GM18519 (cell line): ENCODE results near the gene DNPH1.

Experiments
- ATAC-seq: cut with Tn5 transposase; IDR thresholded peaks from one replicate; pipeline ENCODE4 v1.9.1; 2021; ENCODE audit warnings: mild to moderate bottlenecking, moderate library complexity; ENCODE audit not compliant: unreplicated experiment, low FRiP score

The DNPH1 gene

DNA sequence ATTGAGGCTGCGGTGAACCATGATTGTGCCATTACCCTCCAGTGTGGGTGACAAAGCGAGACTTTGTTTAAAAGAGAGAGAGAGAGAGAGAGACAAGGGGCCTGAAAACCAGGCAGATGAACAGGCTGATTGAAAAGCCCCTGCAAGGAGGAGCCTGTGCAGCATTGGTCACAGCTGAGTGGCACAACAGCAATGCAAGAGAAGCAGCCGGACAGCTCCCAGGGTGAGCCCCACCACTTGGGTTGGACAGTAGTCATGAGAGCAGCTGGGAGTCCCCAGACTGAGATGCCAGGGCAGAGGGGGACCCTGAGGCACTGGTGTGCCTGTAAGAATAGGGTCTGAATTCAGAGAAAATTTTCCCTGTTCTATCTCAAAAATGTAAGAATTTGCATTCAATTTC lies 10.2 kb downstream of the DNPH1 start:
- no peak for ATAC-seq

DNA sequence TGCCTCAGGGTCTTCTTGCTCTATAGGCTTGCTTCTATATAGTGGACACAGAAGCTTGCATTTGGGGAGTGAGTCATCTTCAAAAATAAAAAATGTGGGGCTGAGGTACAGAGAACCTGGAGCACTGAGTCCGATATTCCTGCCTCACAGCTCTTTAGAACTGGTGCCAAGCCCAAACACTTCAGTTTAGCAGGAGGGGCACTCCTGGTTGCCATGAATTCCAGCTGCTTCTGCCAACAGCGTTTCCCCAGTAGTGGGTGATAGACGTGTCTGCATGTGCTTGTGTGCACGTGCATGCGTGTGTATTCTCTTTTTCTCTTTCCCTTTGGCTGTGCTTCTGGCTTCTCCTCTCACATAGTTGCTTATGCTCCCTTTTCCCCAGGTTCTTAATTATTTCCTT lies 11.9 kb downstream of the DNPH1 start:
- ATAC-seq, result no peak

DNA sequence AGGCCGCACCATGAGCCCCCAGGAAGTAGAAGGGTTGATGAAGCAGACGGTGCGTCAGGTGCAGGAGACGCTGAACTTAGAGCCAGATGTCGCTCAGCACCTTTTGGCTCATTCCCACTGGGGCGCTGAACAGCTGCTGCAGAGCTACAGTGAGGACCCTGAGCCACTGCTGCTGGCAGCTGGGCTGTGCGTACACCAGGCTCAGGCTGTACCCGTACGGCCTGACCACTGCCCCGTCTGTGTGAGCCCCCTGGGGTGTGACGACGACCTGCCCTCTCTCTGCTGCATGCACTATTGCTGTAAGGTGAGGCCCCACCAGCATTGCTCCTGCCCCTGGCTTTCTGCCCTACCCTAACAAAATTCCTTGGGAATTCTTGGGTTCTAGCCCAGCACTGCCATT lies 13.1 kb downstream of the DNPH1 start:
- no peak for ATAC-seq

DNA sequence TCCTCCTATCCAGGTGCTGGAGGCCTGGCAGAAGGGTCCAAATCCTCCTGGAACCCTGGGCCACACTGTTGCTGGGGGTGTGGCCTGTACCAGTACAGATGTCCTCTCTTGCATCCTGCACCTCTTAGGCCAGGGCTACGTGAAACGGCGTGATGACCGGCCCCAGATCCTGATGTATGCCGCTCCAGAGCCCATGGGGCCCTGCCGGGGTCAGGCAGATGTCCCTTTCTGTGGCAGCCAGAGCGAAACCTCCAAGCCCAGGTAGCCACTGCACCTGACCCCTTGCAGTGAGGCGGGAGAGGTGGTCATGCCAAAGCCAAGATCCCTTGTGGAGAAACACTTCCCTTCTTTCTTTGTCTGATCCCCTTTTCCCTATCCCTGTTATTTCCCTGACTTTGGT lies 14.2 kb downstream of the DNPH1 start:
- no peak for ATAC-seq

DNA sequence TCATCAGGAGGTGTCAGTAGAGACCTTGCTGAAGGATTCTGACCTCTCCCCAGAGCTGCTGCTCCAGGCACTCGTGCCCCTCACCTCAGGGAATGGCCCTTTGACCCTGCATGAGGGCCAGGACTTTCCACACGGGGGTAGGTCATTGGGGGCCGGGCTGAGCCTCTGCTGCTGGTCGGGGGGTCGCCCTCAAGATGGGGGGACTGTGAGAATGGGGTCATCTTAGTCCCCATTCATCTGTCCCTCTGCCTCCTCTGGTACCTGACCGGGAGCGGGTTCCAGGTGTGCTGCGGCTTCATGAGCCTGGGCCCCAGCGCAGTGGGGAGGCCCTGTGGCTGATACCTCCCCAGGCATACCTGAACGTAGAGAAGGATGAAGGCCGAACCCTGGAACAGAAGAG lies 15.8 kb downstream of the DNPH1 start:
- no peak for ATAC-seq

DNA sequence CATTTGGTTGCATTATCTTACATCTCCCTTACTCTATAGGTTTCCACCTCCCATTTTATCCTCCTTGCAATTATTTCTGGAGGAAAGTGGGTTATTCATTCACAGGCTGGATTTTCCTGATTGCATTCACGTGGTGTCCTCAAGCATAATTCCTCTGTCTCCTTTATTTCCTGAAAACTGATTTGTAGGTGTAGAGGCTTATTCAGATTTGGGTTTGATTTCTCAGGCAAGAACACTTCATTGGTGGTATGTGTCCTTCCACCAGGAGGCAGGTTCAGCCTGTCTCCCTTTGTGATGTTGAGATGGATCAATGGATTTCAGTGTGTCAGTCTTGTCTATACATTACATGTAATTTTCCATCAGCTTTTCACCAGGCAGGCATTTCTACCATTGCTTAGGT lies 17.3 kb downstream of the DNPH1 start:
- no peak for ATAC-seq

DNA sequence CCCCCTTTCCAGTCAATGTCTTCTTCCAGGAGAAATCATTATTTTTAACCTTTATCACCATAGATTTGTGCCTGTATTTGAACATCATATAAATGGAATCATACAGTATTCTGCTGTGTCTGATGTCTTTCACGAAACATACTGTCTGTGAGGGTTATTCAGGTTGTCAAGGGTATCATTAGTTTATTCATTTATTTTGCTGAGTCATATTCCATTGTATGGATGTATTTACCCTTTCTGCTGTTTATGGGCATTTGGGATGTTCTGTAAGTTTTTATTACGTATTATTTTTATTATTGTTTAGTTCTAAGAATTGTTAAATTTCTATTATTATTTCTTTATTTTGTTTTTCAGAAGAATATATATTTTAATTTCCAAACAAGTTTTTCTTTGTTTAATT lies 22.0 kb downstream of the DNPH1 start:
- ATAC-seq, result no peak

DNA sequence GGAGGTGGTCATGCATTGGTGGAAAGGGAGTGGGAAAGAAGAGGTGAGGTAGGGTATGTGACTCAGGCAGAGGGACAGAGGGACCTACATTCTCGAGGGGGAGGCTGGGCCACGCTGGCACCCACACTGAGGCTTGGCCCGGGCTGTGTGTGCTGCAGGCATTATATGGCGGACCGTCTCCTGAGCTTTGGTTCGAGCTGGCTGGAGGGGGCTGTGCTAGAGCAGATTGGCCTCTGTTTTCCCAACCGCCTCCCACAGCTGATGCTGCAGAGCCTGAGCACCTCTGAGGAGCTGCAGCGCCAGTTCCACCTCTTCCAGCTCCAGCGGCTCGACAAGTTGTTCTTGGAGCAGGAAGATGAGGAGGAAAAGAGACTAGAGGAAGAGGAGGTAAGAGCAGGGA lies 23.4 kb downstream of the DNPH1 start:
- ATAC-seq, result no peak

DNA sequence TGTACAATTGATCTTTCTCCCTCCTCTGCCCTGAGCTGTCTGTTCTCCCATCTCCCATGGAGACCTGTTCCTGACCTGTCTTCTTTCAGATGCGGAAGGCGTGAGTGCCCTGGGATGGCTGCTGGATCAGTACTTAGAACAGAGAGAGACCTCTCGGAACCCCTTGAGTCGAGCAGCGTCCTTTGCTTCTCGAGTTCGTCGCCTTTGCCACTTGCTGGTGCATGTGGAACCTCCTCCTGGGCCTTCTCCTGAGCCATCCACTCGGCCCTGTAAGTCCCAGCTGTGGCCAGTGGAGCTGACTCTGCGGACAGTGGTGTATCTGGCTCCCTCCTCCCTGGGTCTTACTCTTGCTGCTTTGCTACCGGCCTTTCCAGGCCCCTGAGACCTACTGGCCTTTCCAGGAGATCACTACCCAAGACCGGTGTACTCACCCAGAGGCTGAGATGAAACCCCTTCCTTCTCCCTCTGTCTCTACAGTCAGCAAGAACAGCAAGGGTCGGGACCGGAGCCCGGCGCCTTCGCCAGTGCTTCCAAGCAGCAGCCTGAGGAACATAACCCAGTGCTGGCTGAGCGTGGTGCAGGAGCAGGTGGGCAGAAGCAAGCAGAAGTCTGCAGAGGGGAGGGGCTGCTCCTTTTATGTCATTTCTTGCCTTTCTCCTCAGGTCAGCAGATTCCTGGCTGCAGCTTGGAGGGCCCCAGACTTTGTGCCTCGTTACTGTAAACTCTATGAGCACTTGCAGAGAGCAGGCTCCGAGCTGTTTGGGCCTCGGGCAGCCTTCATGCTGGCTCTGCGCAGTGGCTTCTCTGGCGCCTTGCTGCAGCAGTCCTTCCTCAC lies 24.8 kb downstream of the DNPH1 start:
- ATAC-seq, result no peak

DNA sequence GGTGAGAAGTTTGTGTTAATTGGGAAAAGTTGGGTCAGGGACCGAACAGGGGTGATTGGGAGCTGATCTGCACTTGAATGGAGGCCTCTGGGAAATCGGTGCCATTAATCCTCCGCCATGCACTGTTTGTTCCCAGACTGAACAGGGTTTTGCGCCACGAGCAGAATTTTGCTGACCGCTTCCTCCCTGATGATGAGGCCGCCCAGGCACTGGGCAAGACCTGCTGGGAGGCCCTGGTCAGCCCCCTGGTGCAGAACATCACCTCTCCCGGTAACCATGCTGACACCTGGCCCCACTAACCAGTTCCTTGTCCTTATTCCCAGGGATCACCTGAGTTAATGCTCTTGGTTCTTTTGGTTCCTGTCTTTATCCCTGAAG lies 25.6 kb downstream of the DNPH1 start:
- ATAC-seq, result no peak

DNA sequence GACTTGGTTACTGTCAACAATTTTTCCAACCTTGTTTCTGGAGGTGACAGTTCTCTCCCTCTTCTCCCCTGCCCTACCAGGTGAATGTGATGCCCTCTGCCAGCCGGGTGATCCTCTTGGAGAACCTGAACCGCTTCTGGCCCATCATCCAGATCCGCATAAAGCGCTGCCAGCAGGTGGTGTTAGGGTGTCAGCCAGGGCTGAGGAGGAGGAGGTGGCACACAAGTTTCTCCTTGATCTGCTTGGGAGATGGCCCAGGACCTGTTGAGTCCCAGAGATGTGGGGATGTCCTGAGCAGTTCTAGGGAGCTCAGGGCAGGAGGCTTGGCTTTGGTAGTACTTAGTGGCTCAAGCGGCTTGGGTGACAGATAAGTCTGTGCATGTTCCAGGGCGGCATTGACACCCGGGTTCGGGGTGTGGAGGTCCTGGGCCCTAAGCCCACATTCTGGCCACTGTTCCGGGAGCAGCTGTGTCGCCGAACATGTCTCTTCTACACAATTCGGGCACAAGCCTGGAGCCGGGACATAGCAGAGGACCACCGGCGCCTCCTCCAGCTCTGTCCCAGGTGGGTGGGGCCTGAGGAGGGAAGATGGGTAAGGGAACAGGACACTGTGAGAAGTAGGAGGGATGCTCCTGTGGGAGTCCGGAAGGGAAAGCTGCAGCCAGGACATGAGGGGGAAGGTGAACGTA lies 26.1 kb downstream of the DNPH1 start:
- ATAC-seq, result no peak

DNA sequence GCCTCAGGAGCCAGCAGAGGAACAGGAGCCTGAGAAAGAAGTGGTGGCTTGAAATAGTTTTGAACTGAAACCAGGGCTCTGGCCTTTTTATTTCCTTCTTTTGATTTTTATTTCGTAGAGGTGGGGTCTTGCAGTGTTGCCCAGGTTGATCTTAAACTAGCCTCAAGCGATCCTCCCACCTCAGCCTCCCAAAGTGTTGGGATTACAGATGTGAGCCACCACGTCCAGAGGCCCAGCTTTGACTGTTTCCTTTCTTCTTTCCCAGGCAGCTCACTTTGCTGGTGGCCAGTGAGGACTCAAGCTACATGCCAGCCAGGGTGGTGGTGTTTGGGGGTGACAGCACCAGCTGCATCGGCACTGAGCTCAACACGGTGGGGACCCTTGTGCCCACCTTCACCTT lies 26.8 kb downstream of the DNPH1 start:
- no peak for ATAC-seq

DNA sequence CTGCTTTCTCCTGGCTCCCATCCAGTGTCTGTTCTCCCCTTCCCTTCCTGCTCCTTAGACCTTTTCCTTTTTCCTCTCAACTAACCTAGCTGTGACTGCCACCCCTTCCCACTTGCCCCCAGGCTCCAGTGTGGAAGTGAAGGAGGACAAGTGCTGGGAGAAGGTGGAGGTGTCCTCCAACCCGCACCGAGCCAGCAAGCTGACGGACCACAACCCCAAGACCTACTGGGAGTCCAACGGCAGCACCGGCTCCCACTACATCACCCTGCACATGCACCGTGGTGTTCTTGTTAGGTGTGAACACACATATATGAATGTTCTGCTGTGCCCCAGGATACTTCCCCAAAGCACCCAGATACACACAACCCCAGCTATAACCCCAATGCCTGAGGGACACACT lies 28.7 kb downstream of the DNPH1 start:
- ATAC-seq, result no peak

DNA sequence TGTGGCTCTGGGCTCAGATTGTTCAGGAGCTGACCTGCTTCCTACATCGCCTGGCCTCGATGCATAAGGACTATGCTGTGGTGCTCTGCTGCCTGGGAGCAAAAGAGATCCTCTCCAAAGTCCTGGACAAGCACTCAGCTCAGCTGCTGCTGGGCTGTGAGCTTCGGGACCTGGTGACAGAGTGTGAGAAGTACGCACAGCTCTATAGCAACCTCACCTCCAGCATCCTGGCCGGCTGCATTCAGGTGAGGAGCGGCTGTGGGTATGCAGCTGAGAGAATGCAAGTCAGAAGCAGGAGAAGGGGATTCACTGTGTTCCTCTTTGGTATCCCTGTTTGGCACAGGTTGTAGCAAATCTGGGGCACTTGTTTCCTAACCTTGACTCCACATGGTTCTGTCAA lies 29.4 kb downstream of the DNPH1 start:
- ATAC-seq, result no peak

DNA sequence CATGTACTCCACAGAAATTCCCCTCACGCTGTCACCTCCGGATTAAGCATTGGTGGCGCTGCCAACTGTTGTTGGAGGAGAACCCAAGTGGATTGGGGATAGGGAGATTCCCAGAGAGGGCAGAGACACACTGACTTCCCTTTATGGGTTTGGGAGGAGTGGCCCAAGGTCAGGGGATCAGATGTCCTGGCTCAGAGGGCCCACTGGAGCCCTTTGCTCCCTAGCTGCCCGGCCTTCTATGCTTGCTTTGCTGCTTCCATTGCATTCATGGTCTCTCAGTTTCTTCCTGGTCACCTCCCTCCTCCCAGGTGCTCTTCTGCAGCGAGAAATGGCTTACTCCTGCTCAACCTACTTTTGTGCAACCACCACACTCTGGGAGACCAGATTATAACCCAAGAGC lies 32.9 kb downstream of the DNPH1 start:
- ATAC-seq, result no peak

DNA sequence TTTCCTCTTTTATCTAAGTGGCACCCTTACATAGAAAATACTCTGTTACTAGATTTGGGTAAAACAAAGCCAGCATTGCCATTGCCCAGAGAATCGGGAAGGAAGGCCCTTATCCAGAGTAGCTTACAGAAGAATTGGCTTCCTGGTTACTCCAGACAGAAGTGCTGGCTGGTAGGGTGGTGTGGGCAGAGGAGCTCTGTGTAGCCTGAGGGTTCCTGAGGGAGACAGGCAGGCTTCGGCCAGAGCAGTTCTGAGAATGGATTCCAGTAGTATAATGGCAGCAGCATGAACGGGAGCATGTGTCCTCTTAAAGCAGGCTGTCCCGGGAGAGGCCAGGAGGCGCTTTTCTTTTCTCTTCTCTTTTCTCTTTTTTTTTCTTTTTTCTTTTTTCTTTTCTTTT lies 35.4 kb downstream of the DNPH1 start:
- no peak for ATAC-seq

DNA sequence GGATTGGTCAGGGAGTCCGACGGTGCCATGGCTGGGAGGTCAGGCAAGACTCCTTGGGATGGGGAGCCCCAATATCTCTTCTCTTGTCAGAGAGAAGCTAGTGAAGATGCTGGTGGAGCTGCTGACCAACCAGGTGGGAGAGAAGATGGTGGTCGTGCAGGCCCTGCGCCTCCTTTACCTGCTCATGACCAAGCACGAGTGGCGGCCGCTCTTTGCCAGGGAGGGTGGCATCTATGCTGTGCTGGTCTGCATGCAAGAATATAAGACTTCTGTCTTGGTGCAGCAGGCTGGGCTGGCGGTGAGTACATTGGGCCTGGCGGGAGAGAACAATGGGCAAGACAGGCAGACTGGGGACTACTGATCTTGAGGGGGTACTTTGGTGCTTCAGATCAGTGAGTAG lies 36.4 kb downstream of the DNPH1 start:
- ATAC-seq, result no peak

DNA sequence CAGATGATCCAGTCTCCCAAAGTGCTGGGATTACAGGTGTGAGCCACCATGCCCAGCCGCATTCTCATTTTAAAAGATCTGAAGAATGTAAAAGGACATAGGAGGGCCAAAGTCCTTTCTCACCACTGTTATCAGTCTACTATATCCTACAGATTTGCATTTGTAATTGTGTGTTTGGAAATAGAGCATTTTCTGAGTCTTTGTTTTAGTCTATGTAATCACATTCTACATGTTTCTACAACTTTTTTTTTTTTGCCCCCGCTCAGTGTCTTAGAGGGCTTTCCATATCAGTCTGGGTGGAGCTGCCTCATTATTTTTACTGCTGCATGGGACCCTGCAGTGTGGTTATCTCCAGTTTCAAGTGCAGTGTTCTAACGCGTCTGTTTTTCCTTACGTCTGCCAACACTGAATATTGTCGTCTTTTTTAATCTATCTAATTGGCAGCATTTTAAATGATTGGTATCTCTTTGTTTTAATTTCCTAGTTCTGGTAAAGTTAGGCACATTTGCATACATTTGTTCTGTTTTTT lies 39.4 kb downstream of the DNPH1 start:
- ATAC-seq, result no peak

DNA sequence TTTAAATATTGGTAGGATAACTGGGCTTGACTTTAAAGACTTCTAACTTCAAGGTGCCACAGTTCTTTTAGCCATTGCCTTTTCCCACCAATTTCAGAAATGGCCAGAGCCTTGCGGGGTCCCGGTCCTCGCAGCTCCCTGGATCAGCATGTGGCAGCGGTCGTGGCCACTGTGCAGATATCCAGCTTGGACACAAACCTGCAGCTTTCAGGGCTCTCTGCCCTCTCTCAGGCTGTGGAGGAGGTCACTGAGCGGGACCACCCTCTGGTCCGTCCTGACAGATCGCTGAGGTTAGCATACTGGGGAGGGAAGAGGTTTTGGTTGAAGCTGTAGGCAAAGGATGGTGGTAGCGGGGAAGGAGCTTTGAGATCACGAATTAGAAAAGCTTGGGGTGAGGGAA lies 40.9 kb downstream of the DNPH1 start:
- ATAC-seq, result no peak

DNA sequence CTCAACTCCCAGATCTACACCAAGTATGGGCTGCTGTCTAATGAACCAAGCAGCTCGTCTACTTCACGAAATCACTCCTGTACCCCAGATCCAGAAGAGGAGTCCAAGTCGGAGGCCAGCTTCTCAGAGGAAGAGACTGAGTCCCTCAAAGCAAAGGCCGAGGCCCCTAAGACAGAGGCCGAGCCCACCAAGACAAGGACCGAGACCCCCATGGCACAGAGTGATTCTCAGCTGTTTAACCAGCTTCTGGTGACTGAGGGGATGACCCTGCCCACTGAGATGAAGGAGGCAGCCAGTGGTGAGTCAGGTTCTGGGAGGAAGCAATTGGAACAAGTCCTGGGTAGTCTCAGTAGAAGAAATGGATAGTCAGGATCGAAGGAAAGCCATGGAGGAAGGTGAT lies 41.5 kb downstream of the DNPH1 start:
- no peak for ATAC-seq

DNA sequence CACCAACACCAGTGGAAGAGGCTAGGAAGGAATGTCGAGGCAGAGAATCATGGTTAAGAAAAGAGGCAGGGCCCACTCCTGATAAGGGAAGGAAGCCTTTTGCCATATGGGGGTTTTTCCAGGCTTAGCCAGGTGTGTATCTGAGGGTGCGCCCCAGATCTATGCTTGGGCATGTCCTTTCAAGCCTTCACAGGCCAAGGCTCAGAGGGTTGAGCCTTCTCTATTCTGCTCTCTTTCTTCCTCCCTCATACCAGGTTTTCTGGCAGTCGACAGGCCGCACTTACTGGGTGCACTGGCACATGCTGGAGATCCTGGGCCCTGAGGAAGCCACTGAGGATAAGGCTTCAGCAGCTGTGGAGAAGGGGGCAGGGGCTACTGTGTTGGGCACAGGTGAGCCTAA lies 42.6 kb downstream of the DNPH1 start:
- ATAC-seq, result no peak

DNA sequence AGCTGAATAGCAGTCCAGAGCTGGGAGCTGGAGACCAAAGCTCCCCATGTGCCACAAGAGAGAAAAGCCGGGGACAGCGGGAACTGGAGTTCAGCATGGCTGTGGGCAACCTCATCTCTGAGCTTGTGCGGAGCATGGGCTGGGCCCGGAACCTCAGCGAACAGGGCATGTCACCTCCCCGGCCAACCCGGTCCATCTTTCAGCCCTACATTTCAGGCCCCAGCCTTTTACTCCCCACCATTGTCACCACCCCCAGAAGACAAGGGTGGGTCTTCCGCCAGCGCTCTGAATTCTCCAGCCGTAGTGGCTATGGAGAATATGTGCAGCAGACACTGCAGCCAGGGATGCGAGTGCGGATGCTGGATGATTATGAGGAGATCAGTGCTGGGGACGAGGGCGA lies 43.3 kb downstream of the DNPH1 start:
- ATAC-seq, result no peak
